ENCODE results near the gene CTLA4. TPM values are rescaled to one million over a fixed set of nuclear protein-coding genes. Genes with fewer than 3 reads are reported as not detected.
A peak's percentile ranks its signal among the peaks of the same experiment; 100 is the strongest.

CTLA4 gene
- 0.07 TPM in 1 of 2 replicates, not detected in the other for polyA plus RNA-seq (2013)

GRCh38 chr2:203867561-203868200, at the start of gene CTLA4:
Gene CTLA4 (plus strand): TSS chr2:203867771. CDS start chr2:203867943, 172 bp downstream.
- no peak within 1 kb of the TSS for H3K14ac ChIP-seq (ENCODE audit: low read length)
- H2BK120ac ChIP-seq (ENCODE audit: insufficient read depth, low read length, poor library complexity), result no peak within 1 kb of the TSS
- no peaks in the 10 kb centered on the region for H3K9me3 ChIP-seq (ENCODE audit: insufficient read depth, low read depth, low read length)
- H3K36me3 ChIP-seq (ENCODE audit: control insufficient read depth in 1 of 2, insufficient read depth in 2 of 2, low read length in 2 of 2), result no peaks in the 10 kb centered on the region
- H3K79me1 ChIP-seq (ENCODE audit: low read length), result no peaks in the 10 kb centered on the region
- H3K18ac ChIP-seq (ENCODE audit: low read length), result no peak within 1 kb of the TSS
- WGBS (ENCODE audit: extremely low coverage, insufficient coverage, insufficient read length), result no CpG with 5 or more reads among the region's 6 CpGs
- H3K4me2 ChIP-seq (ENCODE audit: low read length), result no peak within 1 kb of the TSS
- no peak within 1 kb of the TSS for H3K27ac ChIP-seq (ENCODE audit: low read depth, low read length)
- no peaks in the 10 kb centered on the region for H3K79me2 ChIP-seq (ENCODE audit: control insufficient read depth, insufficient read depth, low read length, poor library complexity)
- no peak within 1 kb of the TSS for H2AFZ ChIP-seq (ENCODE audit: insufficient read depth, low read length, poor library complexity)
- H3K9ac ChIP-seq (ENCODE audit: low read length), result peak within 1 kb of the TSS; percentile 52
- DNase-seq, result no peak
- H3K27me3 ChIP-seq (ENCODE audit: insufficient read depth, low read length), result no peaks in the 10 kb centered on the region
- no peak within 1 kb of the TSS for H2AK5ac ChIP-seq (ENCODE audit: low read length)
- no peak within 1 kb of the TSS for H2BK12ac ChIP-seq (ENCODE audit: low read length)
- H3K23ac ChIP-seq (ENCODE audit: low read length), result peak within 1 kb of the TSS; percentile 97
- H4K12ac ChIP-seq (ENCODE audit: low read depth, low read length), result no peak within 1 kb of the TSS
- no peak within 1 kb of the TSS for H2BK5ac ChIP-seq (ENCODE audit: low read depth, low read length, poor library complexity)
- no peak within 1 kb of the TSS for H3K4me3 ChIP-seq (ENCODE audit: low read depth, low read length)
- H4K91ac ChIP-seq (ENCODE audit: low read depth, low read length), result no peak within 1 kb of the TSS
- H3K4me1 ChIP-seq (ENCODE audit: control insufficient read depth in 1 of 2, insufficient read depth in 2 of 2, low read length in 2 of 2), result no peaks in the 10 kb centered on the region
- no peak within 1 kb of the TSS for H4K8ac ChIP-seq (ENCODE audit: low read depth, low read length)
- no peak within 1 kb of the TSS for H3K4ac ChIP-seq (ENCODE audit: low read depth, low read length)

DNA sequence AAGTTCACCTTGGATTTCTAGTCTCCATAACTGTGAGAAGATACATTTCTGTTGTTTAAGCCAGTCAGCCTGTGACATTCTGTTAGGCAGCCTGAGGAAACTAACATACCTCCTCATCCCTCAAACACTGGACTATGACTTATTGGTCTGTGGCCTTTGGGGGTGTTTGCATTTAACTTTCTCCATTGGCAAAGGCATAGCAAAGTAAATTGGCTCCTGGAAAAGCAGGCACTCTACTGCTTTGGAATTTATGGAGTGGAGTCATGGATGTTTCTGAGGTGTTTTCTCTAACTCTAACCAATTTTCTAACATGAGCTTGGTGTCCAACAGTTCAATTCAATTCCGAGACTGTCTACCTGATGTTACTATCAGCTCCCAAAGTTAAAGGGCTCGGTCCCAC, 48.9 kb upstream of the CTLA4 start:
- H3K4me3 ChIP-seq (ENCODE audit: low read depth, low read length), result no peak overlapping the region
- H3K79me1 ChIP-seq (ENCODE audit: low read length), result no peaks in the 10 kb centered on the region
- no peaks in the 10 kb centered on the region for H3K36me3 ChIP-seq (ENCODE audit: control insufficient read depth in 1 of 2, insufficient read depth in 2 of 2, low read length in 2 of 2)
- no peaks in the 10 kb centered on the region for H3K9me3 ChIP-seq (ENCODE audit: insufficient read depth, low read depth, low read length)
- H4K8ac ChIP-seq (ENCODE audit: low read depth, low read length), result no peak overlapping the region
- H3K4ac ChIP-seq (ENCODE audit: low read depth, low read length), result no peak overlapping the region
- no peak overlapping the region for H2AK5ac ChIP-seq (ENCODE audit: low read length)
- H3K27me3 ChIP-seq (ENCODE audit: insufficient read depth, low read length), result no peaks in the 10 kb centered on the region
- H2BK120ac ChIP-seq (ENCODE audit: insufficient read depth, low read length, poor library complexity), result no peak overlapping the region
- no peak overlapping the region for H2AFZ ChIP-seq (ENCODE audit: insufficient read depth, low read length, poor library complexity)
- no peak overlapping the region for H3K4me2 ChIP-seq (ENCODE audit: low read length)
- WGBS (ENCODE audit: extremely low coverage, insufficient coverage, insufficient read length), result no CpG with 5 or more reads among the region's 2 CpGs
- no peak overlapping the region for H3K27ac ChIP-seq (ENCODE audit: low read depth, low read length)
- H3K18ac ChIP-seq (ENCODE audit: low read length), result no peak overlapping the region
- H3K4me1 ChIP-seq (ENCODE audit: control insufficient read depth in 1 of 2, insufficient read depth in 2 of 2, low read length in 2 of 2), result no peaks in the 10 kb centered on the region
- no peak overlapping the region for H2BK12ac ChIP-seq (ENCODE audit: low read length)
- H4K12ac ChIP-seq (ENCODE audit: low read depth, low read length), result no peak overlapping the region
- no peaks in the 10 kb centered on the region for H3K79me2 ChIP-seq (ENCODE audit: control insufficient read depth, insufficient read depth, low read length, poor library complexity)
- H3K14ac ChIP-seq (ENCODE audit: low read length), result no peak overlapping the region
- no peak for DNase-seq
- no peak overlapping the region for H4K91ac ChIP-seq (ENCODE audit: low read depth, low read length)
- H2BK5ac ChIP-seq (ENCODE audit: low read depth, low read length, poor library complexity), result no peak overlapping the region
- H3K9ac ChIP-seq (ENCODE audit: low read length), result no peak overlapping the region
- H3K23ac ChIP-seq (ENCODE audit: low read length), result no peak overlapping the region

- no peaks in the 10 kb centered on the region for H3K79me1 ChIP-seq (ENCODE audit: low read length)
- H2AK5ac ChIP-seq (ENCODE audit: low read length), result no peak overlapping the region
- H4K8ac ChIP-seq (ENCODE audit: low read depth, low read length), result no peak overlapping the region
- H2BK5ac ChIP-seq (ENCODE audit: low read depth, low read length, poor library complexity), result no peak overlapping the region
- no CpG with 5 or more reads among the region's 14 CpGs for WGBS (ENCODE audit: extremely low coverage, insufficient coverage, insufficient read length)
- no peak overlapping the region for H2BK120ac ChIP-seq (ENCODE audit: insufficient read depth, low read length, poor library complexity)
- H3K4me2 ChIP-seq (ENCODE audit: low read length), result no peak overlapping the region
- H3K36me3 ChIP-seq (ENCODE audit: control insufficient read depth in 1 of 2, insufficient read depth in 2 of 2, low read length in 2 of 2), result no peaks in the 10 kb centered on the region
- no peak overlapping the region for H4K91ac ChIP-seq (ENCODE audit: low read depth, low read length)
- no peak overlapping the region for H4K12ac ChIP-seq (ENCODE audit: low read depth, low read length)
- no peak overlapping the region for H3K4ac ChIP-seq (ENCODE audit: low read depth, low read length)
- H3K4me3 ChIP-seq (ENCODE audit: low read depth, low read length), result no peak overlapping the region
- no peak overlapping the region for H3K18ac ChIP-seq (ENCODE audit: low read length)
- H3K23ac ChIP-seq (ENCODE audit: low read length), result no peak overlapping the region
- H3K14ac ChIP-seq (ENCODE audit: low read length), result no peak overlapping the region
- H3K9ac ChIP-seq (ENCODE audit: low read length), result no peak overlapping the region
- no peaks in the 10 kb centered on the region for H3K27me3 ChIP-seq (ENCODE audit: insufficient read depth, low read length)
- no peaks in the 10 kb centered on the region for H3K79me2 ChIP-seq (ENCODE audit: control insufficient read depth, insufficient read depth, low read length, poor library complexity)
- H3K4me1 ChIP-seq (ENCODE audit: control insufficient read depth in 1 of 2, insufficient read depth in 2 of 2, low read length in 2 of 2), result no peaks in the 10 kb centered on the region
- H2BK12ac ChIP-seq (ENCODE audit: low read length), result no peak overlapping the region
- no peak overlapping the region for H3K27ac ChIP-seq (ENCODE audit: low read depth, low read length)
- H3K9me3 ChIP-seq (ENCODE audit: insufficient read depth, low read depth, low read length), result no peaks in the 10 kb centered on the region
- DNase-seq, result no peak
- H2AFZ ChIP-seq (ENCODE audit: insufficient read depth, low read length, poor library complexity), result peak overlapping the region; percentile 17
Measured at GRCh38 chr2:203819434-203820133, 48.0 kb upstream of the CTLA4 start.

GRCh38 chr2:203820969-203821368, 46.6 kb upstream of the CTLA4 start:
- Histone ChIP-seq H3K4me3 (ENCODE audit: low read depth, low read length) (no peak overlapping the region), H2AFZ (ENCODE audit: insufficient read depth, low read length, poor library complexity) (no peak overlapping the region), H3K4me2 (ENCODE audit: low read length) (no peak overlapping the region), H3K14ac (ENCODE audit: low read length) (no peak overlapping the region), H4K8ac (ENCODE audit: low read depth, low read length) (no peak overlapping the region), H3K18ac (ENCODE audit: low read length) (no peak overlapping the region), H4K91ac (ENCODE audit: low read depth, low read length) (no peak overlapping the region), H3K9me3 (ENCODE audit: insufficient read depth, low read depth, low read length) (no peaks in the 10 kb centered on the region), H3K27ac (ENCODE audit: low read depth, low read length) (no peak overlapping the region), H2BK120ac (ENCODE audit: insufficient read depth, low read length, poor library complexity) (no peak overlapping the region), H4K12ac (ENCODE audit: low read depth, low read length) (no peak overlapping the region), H3K4me1 (ENCODE audit: control insufficient read depth in 1 of 2, insufficient read depth in 2 of 2, low read length in 2 of 2) (no peaks in the 10 kb centered on the region), H3K36me3 (ENCODE audit: control insufficient read depth in 1 of 2, insufficient read depth in 2 of 2, low read length in 2 of 2) (no peaks in the 10 kb centered on the region), H3K4ac (ENCODE audit: low read depth, low read length) (no peak overlapping the region), H2AK5ac (ENCODE audit: low read length) (no peak overlapping the region), H3K23ac (ENCODE audit: low read length) (no peak overlapping the region), H3K27me3 (ENCODE audit: insufficient read depth, low read length) (no peaks in the 10 kb centered on the region), H3K79me2 (ENCODE audit: control insufficient read depth, insufficient read depth, low read length, poor library complexity) (no peaks in the 10 kb centered on the region), H3K9ac (ENCODE audit: low read length) (no peak overlapping the region), H2BK12ac (ENCODE audit: low read length) (no peak overlapping the region), H3K79me1 (ENCODE audit: low read length) (no peaks in the 10 kb centered on the region), H2BK5ac (ENCODE audit: low read depth, low read length, poor library complexity) (no peak overlapping the region)
- WGBS (ENCODE audit: extremely low coverage, insufficient coverage, insufficient read length), result no CpG with 5 or more reads among the region's 2 CpGs
- DNase-seq, result no peak

All from trophoblast cell (in vitro differentiated cells and primary cell).